GM23338 (cell line): ENCODE results near the gene UPK2. TPM values are rescaled to one million over a fixed set of nuclear protein-coding genes. Genes with fewer than 3 reads are reported as not detected.

Experiments used
- ATAC-seq: fragments of 200-7000 bp; cut with Tn5 transposase; 3 replicates; pipeline ENCODE4 v1.9.1; 2020
- DNase-seq: peaks from one replicate; pipeline ENCODE4 v3.0.0-alpha.2; 2015; ENCODE audit warnings: low spot score
- H2AFZ ChIP-seq: fragments of 200-600 bp; sonication (generic); 2 replicates; pipeline ENCODE4 v1.8.0; 2016; ENCODE audit warnings: antibody characterized with exemption, mild to moderate bottlenecking, moderate library complexity
- H3F3A ChIP-seq: fragments of 200-600 bp; sonication (generic); replicated peaks from 2 replicates; pipeline ENCODE4 v1.8.0; 2017; ENCODE audit warnings: antibody characterized with exemption, mixed run types, low read depth
- H3K27ac ChIP-seq: fragments of 200-600 bp; sonication (generic); 2 replicates; pipeline ENCODE4 v1.6.1; 2016; ENCODE audit warnings: low read depth
- H3K27me3 ChIP-seq: fragments of 200-600 bp; sonication (generic); 2 replicates; pipeline ENCODE4 v1.8.0; 2016; ENCODE audit warnings: mild to moderate bottlenecking, mixed run types, moderate library complexity; ENCODE audit not compliant: insufficient read depth
- H3K36me3 ChIP-seq: fragments of 200-600 bp; sonication (generic); 2 replicates; pipeline ENCODE4 v1.8.0; 2016; ENCODE audit warnings: mild to moderate bottlenecking; ENCODE audit not compliant: insufficient read depth
- H3K4me1 ChIP-seq: fragments of 200-600 bp; sonication (generic); 2 replicates; pipeline ENCODE4 v1.8.0; 2016; ENCODE audit warnings: mild to moderate bottlenecking, moderate library complexity; ENCODE audit not compliant: insufficient read depth
- H3K4me2 ChIP-seq: fragments of 200-600 bp; sonication (generic); 2 replicates; pipeline ENCODE4 v1.7.1; 2017; ENCODE audit warnings: mixed run types
- H3K4me3 ChIP-seq: fragments of 200-600 bp; sonication (generic); 2 replicates; pipeline ENCODE4 v1.6.1; 2016; ENCODE audit warnings: mixed run types
- H3K79me2 ChIP-seq: fragments of 200-600 bp; sonication (generic); replicated peaks from 2 replicates; pipeline ENCODE4 v1.8.0; 2017; ENCODE audit warnings: mild to moderate bottlenecking; ENCODE audit not compliant: insufficient read depth
- H3K9me2 ChIP-seq: fragments of 200-600 bp; sonication (generic); 2 replicates; pipeline ENCODE4 v1.8.0; 2017; ENCODE audit not compliant: insufficient read depth
- H4K20me1 ChIP-seq: fragments of 200-600 bp; sonication (generic); replicated peaks from 2 replicates; pipeline ENCODE4 v1.8.0; 2017; ENCODE audit warnings: mild to moderate bottlenecking; ENCODE audit not compliant: insufficient read depth
- H3K27ac Mint-ChIP-seq: 2 replicates; pipeline ENCODE4 v1.8.0; 2020; ENCODE audit warnings: inconsistent platforms, mild to moderate bottlenecking, moderate library complexity, mixed read lengths
- H3K27me3 Mint-ChIP-seq: 3 replicates; pipeline ENCODE4 v1.8.0; 2022; ENCODE audit warnings: low read depth, mild to moderate bottlenecking, moderate library complexity, mixed read lengths, inconsistent platforms; ENCODE audit not compliant: insufficient read depth, poor library complexity
- H3K36me3 Mint-ChIP-seq: 3 replicates; pipeline ENCODE4 v1.8.0; 2021; ENCODE audit warnings: low read depth, mild to moderate bottlenecking, inconsistent platforms, moderate library complexity, mixed read lengths
- H3K4me1 Mint-ChIP-seq: 3 replicates; pipeline ENCODE4 v1.8.0; 2020; ENCODE audit warnings: mild to moderate bottlenecking, inconsistent platforms, mixed read lengths
- H3K4me3 Mint-ChIP-seq: 3 replicates; pipeline ENCODE4 v1.8.0; 2021; ENCODE audit warnings: moderate library complexity, mild to moderate bottlenecking, inconsistent platforms, mixed read lengths
- H3K9me3 Mint-ChIP-seq: 3 replicates; pipeline ENCODE4 v1.8.0; 2020; ENCODE audit warnings: moderate library complexity, mild to moderate bottlenecking, inconsistent platforms, mixed read lengths
- CREB1 ChIP-seq: fragments of 250-450 bp; sonication (Bioruptor Pico); IDR thresholded peaks from 2 replicates; pipeline ENCODE4 v1.5.0; 2020; ENCODE audit warnings: low read depth, mild to moderate bottlenecking, moderate library complexity
- CTCF ChIP-seq, 2 experiments: fragments of 200-600 bp in 1 of 2; sonication (generic) in 1 of 2; conservative IDR thresholded peaks; 2 replicates each; pipeline versions ENCODE4 v1.5.1 to v1.6.1; 2016 to 2017; ENCODE audit warnings: antibody characterized with exemption in 2 of 2, low read depth in 2 of 2, mild to moderate bottlenecking in 2 of 2, moderate library complexity in 1 of 2
- ETS1 ChIP-seq: IDR thresholded peaks from 2 replicates; pipeline ENCODE4 v1.6.1; 2016; ENCODE audit warnings: antibody characterized with exemption
- EZH2 ChIP-seq: fragments of 200-600 bp; sonication (generic); IDR thresholded peaks from one replicate; pipeline ENCODE4 v1.8.0; 2017; ENCODE audit warnings: antibody characterized with exemption, mild to moderate bottlenecking, low read depth; ENCODE audit not compliant: unreplicated experiment
- EZH2phosphoT487 ChIP-seq: fragments of 200-600 bp; sonication (generic); IDR thresholded peaks from one replicate; pipeline ENCODE4 v1.8.1; 2018; ENCODE audit warnings: antibody characterized with exemption; ENCODE audit not compliant: unreplicated experiment
- JUNB ChIP-seq: IDR thresholded peaks from one replicate; pipeline ENCODE4 v1.6.1; 2016; ENCODE audit warnings: antibody characterized with exemption; ENCODE audit not compliant: unreplicated experiment
- NANOG ChIP-seq: IDR thresholded peaks from 2 replicates; pipeline ENCODE4 v1.6.1; 2016; ENCODE audit warnings: antibody characterized with exemption, borderline replicate concordance
- POLR2AphosphoS5 ChIP-seq: IDR thresholded peaks from 2 replicates; pipeline ENCODE4 v1.6.1; 2016; ENCODE audit warnings: antibody characterized with exemption, low read depth
- REST ChIP-seq: IDR thresholded peaks from one replicate; pipeline ENCODE4 v1.6.1; 2018; ENCODE audit warnings: antibody characterized with exemption; ENCODE audit not compliant: unreplicated experiment
- STAT1 ChIP-seq: IDR thresholded peaks from one replicate; pipeline ENCODE4 v1.6.1; 2016; ENCODE audit warnings: antibody characterized with exemption; ENCODE audit not compliant: unreplicated experiment
- ZNF114 ChIP-seq: fragments of 250-450 bp; sonication (Bioruptor Pico); IDR thresholded peaks from 2 replicates; pipeline ENCODE4 v1.5.0; 2020; ENCODE audit warnings: mild to moderate bottlenecking, moderate library complexity
- ZNF331 ChIP-seq: fragments of 250-450 bp; sonication (Bioruptor Pico); IDR thresholded peaks from 2 replicates; pipeline ENCODE4 v1.5.0; 2020; ENCODE audit warnings: low read depth, mild to moderate bottlenecking, moderate library complexity
- ZNF462 ChIP-seq: fragments of 250-450 bp; sonication (Bioruptor Pico); IDR thresholded peaks from 2 replicates; pipeline ENCODE4 v1.5.0; 2020; ENCODE audit warnings: mild to moderate bottlenecking, moderate library complexity
- polyA plus RNA-seq: library from polyadenylated mRNA; unstranded; fragments of >200 nt; fragmentation: Nextera tagmentation; extraction: Ambion mirVana; gene quantifications from 2 replicates; pipeline ENCODE4 v1.2.1, GENCODE V29; 2016
- total RNA-seq: library from RNA; depleted of rRNA; stranded (reverse); fragments of >200 nt; shearing (Covaris generic); gene quantifications from 2 replicates; pipeline ENCODE4 v1.2.3, GENCODE V29; 2014

The UPK2 gene
- total and polyA plus RNA-seq, 2 experiments from 2014 or later: 0.74 TPM; not detected in 1

GRCh38 chr11:118928101-118928869, 27.8 kb upstream of the UPK2 start:
- Mint-ChIP-seq H3K4me1 (peaks cover 52% of the 10 kb centered on the region), H3K27me3 (peaks cover 25% of the 10 kb centered on the region), H3K36me3 (peaks cover 8% of the 10 kb centered on the region)

More at GRCh38 chr11:118928101-118928869, 27.8 kb upstream of the UPK2 start:
- Mint-ChIP-seq H3K9me3 (no peaks in the 10 kb centered on the region), H3K4me3 (peak overlapping the region; percentile 94), H3K27ac (peak overlapping the region; percentile 97)
- TF ChIP-seq JUNB (no peak), EZH2 (no peak), ZNF331 (no peak), CTCF (conservative IDR thresholded peaks at IDR 0.05; ENCODE audit: low read depth in 2 of 2) (peak; percentile 90), ETS1 (no peak), NANOG (no peak), CREB1 (CRISPR knock-in tag) (peak; percentile 69), ZNF114 (CRISPR knock-in tag) (no peak), STAT1 (no peak), POLR2AphosphoS5 (peak; percentile 29; the same call in 1 of the 2 replicates), EZH2phosphoT487 (no peak), ZNF462 (CRISPR knock-in tag) (no peak), REST (no peak)
- H3K79me2 ChIP-seq: peaks cover 21% of the 10 kb centered on the region
- H3K9me2 ChIP-seq: no peaks in the 10 kb centered on the region
- H3K4me1 ChIP-seq: peaks cover 39% of the 10 kb centered on the region
- peaks cover 3% of the 10 kb centered on the region; the same call in 1 of the 2 replicates for H3F3A ChIP-seq
- H2AFZ ChIP-seq: peak overlapping the region; percentile 96
- DNase-seq (peak; percentile 93), ATAC-seq (peak; percentile 54)
- H3K27ac ChIP-seq: peak overlapping the region; percentile 79; the same call in 1 of the 2 replicates
- H3K36me3 ChIP-seq: no peaks in the 10 kb centered on the region
- H3K27me3 ChIP-seq: peaks cover 13% of the 10 kb centered on the region
- H4K20me1 ChIP-seq: peaks cover 11% of the 10 kb centered on the region
- H3K4me2 ChIP-seq: peak overlapping the region; percentile 97
- H3K4me3 ChIP-seq: peak overlapping the region; percentile 99
